SH-SY5Y (cell line): ENCODE results near the gene SIGLEC9.

Experiments used
- GATA2 ChIP-seq: IDR thresholded peaks from 2 replicates; pipeline ENCODE4 v1.6.1; 2011; ENCODE audit warnings: mild to moderate bottlenecking, low read depth, low read length
- GATA3 ChIP-seq: IDR thresholded peaks from 2 replicates; pipeline ENCODE4 v1.6.1; 2011; ENCODE audit warnings: low read depth, mild to moderate bottlenecking, low read length, moderate library complexity

The SIGLEC9 gene

DNA sequence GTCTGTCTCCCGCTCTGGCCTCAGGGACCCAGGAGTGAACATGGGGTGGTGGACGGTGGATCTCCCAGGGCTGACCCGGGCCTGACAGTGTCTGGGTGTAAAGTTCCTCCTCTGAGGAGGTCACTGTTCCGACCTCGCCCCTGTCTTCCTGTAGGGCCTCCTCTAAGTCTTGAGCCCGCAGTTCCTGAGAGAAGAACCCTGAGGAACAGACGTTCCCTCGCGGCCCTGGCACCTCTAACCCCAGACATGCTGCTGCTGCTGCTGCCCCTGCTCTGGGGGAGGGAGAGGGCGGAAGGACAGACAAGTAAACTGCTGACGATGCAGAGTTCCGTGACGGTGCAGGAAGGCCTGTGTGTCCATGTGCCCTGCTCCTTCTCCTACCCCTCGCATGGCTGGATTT lies at the start of gene SIGLEC9:
TSS of gene SIGLEC9 (plus strand) at position 178 of the 400 bp plus-strand sequence. CDS start at position 247, 69 bp downstream.
- TF ChIP-seq GATA2 (no peak), GATA3 (no peak)

DNA sequence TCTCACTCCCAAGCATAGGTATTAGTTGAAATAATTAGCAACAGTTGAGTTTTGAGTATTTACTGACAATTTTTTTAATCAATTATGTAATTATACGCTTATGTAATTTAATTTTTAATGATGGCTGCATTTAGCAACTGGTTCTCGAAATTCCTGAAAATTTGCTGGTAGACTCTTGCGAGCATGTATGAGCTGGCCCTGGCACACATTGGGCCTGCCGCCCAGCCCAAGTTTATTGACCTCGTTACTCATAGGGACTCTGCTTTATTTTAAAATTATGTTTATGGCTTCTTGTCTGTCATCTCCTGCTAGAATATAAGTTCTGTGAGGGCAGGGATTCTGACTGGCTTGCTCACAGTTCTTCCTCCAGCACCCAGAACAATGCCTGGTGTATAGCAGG lies 48.7 kb upstream of the SIGLEC9 start:
- TF ChIP-seq GATA2, result no peak
- TF ChIP-seq GATA3, result no peak

DNA sequence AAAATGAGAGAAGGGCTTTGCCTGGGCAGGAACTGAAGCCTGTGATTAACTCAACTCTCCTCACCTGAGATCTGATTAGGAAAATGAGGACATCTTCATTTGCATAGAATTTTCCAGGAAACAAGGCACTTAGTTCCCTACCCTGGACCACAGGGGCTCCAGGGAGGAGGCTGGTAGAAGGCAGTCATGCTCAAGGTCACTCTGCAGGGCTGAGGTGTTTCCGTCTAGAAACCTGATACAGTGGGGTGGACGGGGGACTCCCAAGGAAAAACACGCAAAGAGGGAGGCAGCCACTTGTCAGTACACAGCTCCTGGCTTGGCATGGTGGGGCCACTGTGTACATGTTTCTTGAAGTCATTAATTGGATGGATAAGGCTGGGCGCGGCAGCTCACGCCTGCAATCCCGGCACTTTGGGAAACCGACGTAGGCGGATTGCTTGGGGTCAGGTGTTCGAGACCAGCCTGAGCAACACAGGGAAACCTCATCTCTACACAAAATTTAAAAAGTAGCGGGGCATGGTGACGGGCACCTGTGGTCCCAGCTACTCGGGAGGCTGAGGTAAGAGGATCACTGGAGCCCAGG lies 48.0 kb upstream of the SIGLEC9 start:
- TF ChIP-seq GATA2 (no peak), GATA3 (no peak)

DNA sequence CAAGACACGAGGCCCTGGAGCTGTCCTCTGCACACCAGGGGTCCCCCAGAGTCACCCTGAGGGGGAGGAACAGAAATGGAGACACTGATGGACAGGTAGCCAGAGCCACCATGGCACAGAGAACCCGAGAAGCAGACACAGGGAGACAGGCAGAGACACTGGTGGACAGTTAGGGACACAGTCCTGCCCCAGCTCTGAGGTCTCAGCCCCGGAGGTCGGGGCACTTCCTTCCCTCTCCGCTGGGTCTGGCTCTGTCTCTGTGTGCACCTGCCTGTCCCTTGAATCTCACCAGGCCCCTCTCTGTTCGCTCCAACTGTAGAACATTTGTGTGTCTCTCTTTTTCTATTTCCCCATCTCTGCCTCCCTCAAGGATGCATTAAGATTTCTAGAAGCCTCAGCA lies 46.6 kb upstream of the SIGLEC9 start:
- no peak for TF ChIP-seq GATA3
- TF ChIP-seq GATA2, result no peak

DNA sequence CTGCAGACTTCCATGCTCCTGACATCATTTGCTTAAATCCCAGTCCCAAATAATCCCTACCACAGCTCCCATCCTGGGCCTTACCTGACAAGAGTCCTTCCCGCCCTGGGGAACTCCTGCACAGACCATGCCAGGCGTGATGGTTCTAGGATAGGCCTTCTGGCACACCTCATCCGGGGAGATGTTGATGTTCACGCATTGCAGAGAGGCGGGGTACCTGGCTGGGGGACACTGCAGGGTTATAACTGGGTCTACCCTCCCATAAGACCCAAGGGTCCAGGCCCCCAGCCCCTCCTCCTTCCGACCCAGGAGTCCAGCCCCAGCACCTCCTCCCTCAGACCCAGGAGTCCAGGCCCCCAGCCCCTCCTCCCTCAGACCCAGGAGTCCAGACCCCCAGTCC lies 46.0 kb upstream of the SIGLEC9 start:
- TF ChIP-seq GATA3, result no peak
- TF ChIP-seq GATA2, result no peak

DNA sequence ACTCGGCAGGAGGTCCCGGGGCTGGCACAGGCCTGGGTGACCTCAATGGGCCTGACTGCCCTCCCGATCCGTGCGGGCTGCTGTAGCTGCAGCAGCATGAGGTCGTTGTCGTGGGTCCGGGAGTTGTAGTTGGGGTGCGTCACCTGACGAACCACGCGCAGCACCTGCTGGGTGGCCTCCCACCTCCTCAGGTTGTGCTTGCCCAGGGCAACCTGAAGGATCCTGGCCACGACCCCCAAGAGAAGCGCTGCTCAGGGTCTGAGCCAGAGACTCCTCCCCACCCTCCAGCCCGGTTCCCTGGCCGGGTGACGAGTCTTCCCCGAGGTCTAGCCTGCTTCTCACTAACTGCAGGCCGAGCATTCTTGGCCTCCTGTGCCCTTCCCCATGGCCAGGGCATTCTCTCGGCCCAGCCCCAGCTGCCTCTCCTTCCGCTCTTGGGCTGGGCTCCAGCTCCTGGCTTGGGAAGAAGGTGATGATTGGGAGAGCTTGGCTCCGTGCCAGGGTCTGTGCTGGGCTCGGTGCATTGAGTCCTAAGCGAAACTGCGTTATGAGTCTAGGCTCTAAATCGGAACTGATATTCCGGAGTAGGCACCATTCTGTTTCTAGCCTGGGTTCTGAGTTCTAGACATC lies 45.1 kb upstream of the SIGLEC9 start:
- no peak for TF ChIP-seq GATA3
- no peak for TF ChIP-seq GATA2

DNA sequence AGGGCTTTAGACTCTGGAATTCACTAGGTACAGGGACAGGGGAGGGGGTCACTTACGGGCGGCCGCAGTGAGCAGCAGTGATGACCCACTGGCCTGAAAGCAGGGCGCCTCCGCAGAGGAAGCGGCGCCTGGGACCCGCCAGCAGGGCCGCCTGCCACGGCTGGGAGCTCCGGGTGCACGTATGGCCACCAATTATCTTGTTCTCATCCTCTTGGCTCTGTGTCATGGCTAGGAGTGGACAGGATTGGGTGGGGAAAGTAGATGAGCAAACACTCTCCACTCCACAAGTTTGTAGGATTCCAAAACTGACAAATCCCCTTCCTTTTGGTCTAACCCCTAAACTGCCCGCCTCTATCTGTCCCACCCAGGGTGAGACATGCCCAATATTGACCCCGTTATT lies 43.2 kb upstream of the SIGLEC9 start:
- TF ChIP-seq GATA2, result no peak
- TF ChIP-seq GATA3, result no peak

DNA sequence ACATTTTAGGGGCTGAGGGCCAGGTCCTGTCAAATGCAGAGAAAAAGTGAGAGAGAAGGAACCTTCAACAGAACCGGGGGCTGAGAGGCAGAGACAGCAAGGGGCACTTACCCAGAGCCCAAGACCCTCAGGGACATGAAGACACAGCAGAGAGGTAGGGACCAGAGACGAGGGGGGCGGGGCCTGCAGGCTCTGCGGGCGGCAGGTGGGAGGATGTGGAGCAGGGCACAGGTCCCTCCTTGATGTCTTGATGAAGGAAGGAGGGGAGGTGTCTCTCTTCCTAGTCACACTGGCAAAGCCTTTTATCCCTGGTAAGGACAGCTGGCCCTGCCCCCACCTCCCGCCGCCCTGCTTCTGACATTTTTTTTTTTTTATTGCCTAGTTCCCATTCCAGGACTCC lies 42.1 kb upstream of the SIGLEC9 start, which contains the start of gene KLK14:
TSS of gene KLK14 (minus strand) at position 277 of the 400 bp plus-strand sequence. CDS start at position 4, 273 bp downstream.
- TF ChIP-seq GATA2, result no peak
- no peak for TF ChIP-seq GATA3

DNA sequence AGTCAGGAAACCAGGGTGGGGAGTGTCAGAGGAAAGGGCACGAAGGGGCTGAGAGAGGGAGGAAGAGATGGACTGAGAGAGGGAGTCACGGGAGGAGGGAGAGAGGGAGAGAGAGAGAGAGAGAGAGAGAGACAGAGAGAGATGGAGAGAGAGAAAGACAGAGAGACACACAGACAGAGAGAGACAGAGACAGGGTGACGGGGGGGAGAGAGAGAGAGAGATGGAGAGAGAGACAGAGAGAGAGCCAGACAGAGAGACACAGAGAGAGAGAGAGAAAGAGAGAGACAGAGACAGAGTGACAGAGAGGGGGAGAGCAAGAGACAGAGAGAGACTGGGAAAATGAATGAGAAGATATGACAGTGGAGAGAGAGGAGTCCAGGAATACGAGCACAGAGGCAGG lies 41.5 kb upstream of the SIGLEC9 start:
- no peak for TF ChIP-seq GATA2
- TF ChIP-seq GATA3, result no peak

DNA sequence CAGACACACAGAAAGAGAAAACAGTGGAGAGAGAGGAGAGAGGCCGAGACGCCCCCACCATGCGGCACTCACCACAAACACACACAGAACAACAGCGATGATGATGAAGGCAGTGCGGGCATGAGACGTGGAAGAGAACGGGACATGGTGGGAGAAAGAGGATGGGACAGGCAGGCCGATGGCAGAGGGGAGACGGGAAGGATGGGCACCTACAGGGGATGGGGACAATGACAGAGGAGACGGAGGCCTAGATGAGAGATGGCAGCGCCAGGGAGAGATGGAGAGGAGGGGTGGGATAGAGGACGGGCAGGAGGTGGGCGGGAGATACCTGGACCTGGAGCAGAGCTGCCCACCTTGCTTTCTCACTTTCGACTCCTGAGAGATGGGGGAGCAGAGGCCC lies 40.9 kb upstream of the SIGLEC9 start:
- TF ChIP-seq GATA2 (no peak), GATA3 (no peak)

DNA sequence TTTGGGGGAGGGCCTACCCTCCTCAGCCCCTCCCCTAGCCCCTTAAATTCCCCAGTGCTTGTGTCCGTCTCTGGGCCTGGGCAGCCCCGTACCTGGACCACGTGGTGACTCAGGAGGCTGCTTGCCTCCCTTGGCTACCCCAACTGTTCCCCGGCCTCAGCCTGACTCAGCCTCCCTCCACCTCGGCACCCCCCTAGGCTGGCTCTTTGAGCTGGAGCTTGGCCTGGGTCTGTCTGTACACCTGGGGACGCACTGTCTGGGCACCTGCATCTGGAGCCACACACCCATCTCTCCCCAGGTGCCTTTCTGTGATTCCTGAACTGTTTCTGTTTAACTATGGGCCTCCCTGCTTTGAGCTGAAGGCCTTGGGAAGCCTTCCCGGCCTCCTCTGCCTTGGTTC lies 40.2 kb upstream of the SIGLEC9 start:
- no peak for TF ChIP-seq GATA2
- no peak for TF ChIP-seq GATA3

DNA sequence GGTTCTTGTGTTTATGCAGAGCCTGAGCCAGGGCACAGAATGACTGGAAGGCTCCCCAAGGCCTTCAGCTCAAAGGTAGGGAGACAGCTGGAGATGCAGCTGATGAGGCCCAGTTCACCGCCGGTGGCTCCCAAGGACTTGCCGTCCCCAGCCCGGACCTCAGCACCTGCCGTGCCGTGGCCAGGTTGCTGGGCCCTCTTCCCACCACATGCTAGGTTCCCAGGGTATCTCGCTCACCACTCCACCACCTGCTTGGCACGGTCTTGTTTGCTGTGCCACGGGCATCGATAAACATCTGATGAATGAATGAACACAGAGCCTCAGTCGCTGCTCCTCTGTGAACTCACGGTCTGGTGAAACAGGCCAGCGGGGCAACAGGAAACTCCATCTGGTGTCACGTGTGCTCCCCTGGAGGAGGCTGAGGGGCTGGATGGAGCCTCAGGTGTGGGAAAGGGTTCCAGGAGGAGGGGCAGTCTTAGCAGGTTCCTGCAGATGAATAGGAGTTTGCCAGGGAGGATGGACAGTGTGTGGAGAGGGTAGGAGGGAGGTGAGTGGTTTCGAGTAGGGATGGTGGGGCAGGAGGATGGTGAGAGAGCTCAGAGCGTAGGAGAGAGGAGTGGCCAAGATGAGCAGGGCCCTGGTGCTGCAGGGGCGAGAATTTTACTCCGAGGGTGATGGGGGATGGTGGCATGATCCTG lies 38.4 kb upstream of the SIGLEC9 start:
- TF ChIP-seq GATA2, result no peak
- no peak for TF ChIP-seq GATA3

DNA sequence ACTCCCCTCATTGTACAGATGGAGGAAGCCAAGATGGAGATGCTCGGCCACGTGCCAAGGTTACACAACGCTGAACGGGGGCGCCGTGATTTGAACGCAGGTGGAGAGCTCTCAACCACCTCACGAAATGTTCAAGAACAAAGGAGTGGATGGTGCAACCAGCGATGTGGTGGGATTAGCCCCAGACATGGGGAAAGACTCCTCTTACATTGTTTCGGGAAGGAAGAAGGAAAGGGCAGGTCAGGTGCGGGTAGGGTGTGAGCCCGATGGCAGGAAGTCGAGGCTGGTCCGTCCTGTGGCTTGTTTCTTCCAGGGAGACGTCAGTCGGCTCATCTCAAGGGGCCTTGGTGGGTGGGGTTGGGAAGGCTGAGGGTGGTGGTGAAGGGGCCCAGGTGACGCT lies 34.9 kb upstream of the SIGLEC9 start:
- TF ChIP-seq GATA2 (no peak), GATA3 (no peak)

DNA sequence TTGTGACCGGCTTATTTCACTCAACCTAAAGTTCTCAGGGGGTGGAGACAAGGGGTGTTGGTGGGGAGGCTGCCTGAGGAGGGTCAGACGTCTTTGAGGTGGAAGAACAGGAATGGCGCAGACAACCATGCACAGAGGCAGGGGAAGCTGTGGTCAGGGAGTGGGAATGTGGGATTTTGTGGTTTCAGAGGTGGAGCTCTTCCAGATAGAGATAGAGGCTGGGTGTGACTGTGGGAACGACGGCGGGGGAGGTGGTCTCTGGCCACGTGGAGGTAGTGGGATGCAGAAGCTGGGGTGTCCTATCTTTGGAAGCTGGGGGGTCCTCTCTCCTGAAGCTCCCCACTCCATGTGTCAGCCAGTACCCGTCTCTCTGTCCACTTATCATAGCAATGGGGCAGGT lies 34.2 kb upstream of the SIGLEC9 start:
- TF ChIP-seq GATA3 (no peak), GATA2 (no peak)

DNA sequence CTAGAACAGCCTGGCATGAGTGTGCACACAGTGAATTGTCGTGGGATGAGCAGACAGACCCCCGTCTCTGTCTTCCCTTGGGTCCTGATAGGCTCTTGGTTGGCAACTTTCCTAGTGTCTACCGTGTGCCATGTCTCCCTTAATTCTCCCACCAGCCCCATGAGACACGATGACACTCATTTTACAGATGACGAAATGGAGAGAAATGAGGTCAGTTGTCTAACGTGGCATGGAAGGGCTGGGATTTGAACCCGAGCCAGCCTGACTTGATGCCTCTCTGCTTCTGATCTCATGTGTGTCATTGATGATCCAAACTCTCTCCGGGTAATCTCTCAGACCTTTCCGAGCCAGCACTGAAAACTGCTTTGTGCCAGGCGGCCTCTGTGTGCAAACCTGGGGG lies 33.6 kb upstream of the SIGLEC9 start:
- TF ChIP-seq GATA2 (no peak), GATA3 (no peak)
